Stomach (tissue), 9 donors: ENCODE measurements around the gene ZNF398. TPM values are rescaled to one million over a fixed set of nuclear protein-coding genes. Genes with fewer than 3 reads are reported as not detected.
A peak's percentile ranks its signal among the peaks of the same experiment; 100 is the strongest.

Source experiments
- DNase-seq, 2 donors: peaks; one replicate each; pipeline versions ENCODE4 v3.0.0 to v3.0.0-alpha.2; 2013 to 2019
- H3K27ac ChIP-seq, 5 donors: fragments of 200-600 bp in 4 of 5; sonication (generic) in 4 of 5; one replicate each; pipeline ENCODE4 v1.5.1; 2013 to 2019; ENCODE audit warnings: mild to moderate bottlenecking in 1 of 5, moderate library complexity in 1 of 5
- H3K27me3 ChIP-seq, 3 donors: fragments of 200-600 bp; sonication (generic); one replicate each; pipeline ENCODE4 v1.5.1; 2017 to 2019; ENCODE audit warnings: mixed run types in 1 of 3
- H3K36me3 ChIP-seq, 4 donors: fragments of 200-600 bp; sonication (generic); 1 replicate in 3 of 4; 2 replicates in 1 of 4; pipeline ENCODE4 v1.5.1; 2016 to 2019
- H3K4me1 ChIP-seq, 4 donors: fragments of 200-600 bp; sonication (generic); one replicate each; pipeline ENCODE4 v1.5.1; 2016 to 2019
- H3K4me3 ChIP-seq, 4 donors: fragments of 200-600 bp; sonication (generic) in 3 of 4; one replicate each; pipeline ENCODE4 v1.5.1; 2016 to 2019; ENCODE audit warnings: mild to moderate bottlenecking in 1 of 4
- H3K9me3 ChIP-seq, 4 donors: fragments of 200-600 bp; sonication (generic); one replicate each; pipeline ENCODE4 v1.5.1; 2016 to 2019
- CTCF ChIP-seq, 7 experiments: fragments of 450-650 bp in 4 of 7; fragments of 200-600 bp in 3 of 7; sonication (generic) in 3 of 7; IDR thresholded peaks; one replicate each; pipeline ENCODE4 v1.5.1; 2016 to 2019; ENCODE audit warnings: antibody characterized with exemption in 7 of 7, control low read depth in 2 of 7, mild to moderate bottlenecking in 1 of 7
- EP300 ChIP-seq: sonication (generic); formaldehyde crosslinking; IDR thresholded peaks from one replicate; pipeline ENCODE4 v1.6.1; 2017; ENCODE audit warnings: antibody characterized with exemption
- POLR2A ChIP-seq, 4 donors: fragments of 450-650 bp; IDR thresholded peaks; one replicate each; pipeline ENCODE4 v1.6.1; 2016; ENCODE audit warnings: antibody characterized with exemption in 4 of 4, control low read depth in 2 of 4, mild to moderate bottlenecking in 1 of 4, moderate library complexity in 1 of 4
- POLR2AphosphoS5 ChIP-seq, 3 donors: sonication (generic); formaldehyde crosslinking; IDR thresholded peaks; one replicate each; pipeline ENCODE4 v1.6.1; 2016; ENCODE audit warnings: antibody characterized with exemption in 3 of 3
- WGBS, 5 donors: extraction: QIAGEN DNeasy Blood & Tissue Kit in 3 of 5; methylation state at CpG; one replicate each; pipeline versions ENCODE4 v1.1.5 to v1.1.7; 2013 to 2018; 5-methylcytosine and 5-hydroxymethylcytosine counted together
- intact Hi-C: fragments of 100-400 bp; cut with DNase I; formaldehyde crosslinking; loops from one replicate; pipeline ENCODE4 v1.15.1; 2023; ENCODE audit warnings: low total_unique reads
- polyA plus RNA-seq, 3 donors: library from polyadenylated mRNA; stranded (reverse); fragments of 200-250 nt; gene quantifications; one replicate each; pipeline ENCODE4 v1.2.3, GENCODE V29; 2013
- total RNA-seq, 5 donors: library from RNA; depleted of rRNA; stranded (reverse); fragments of >200 nt; gene quantifications; one replicate each; pipeline versions ENCODE4 v1.1.0 to v1.2.3, GENCODE V29; 2014 to 2016
- donor health status: healthy with polysubstance abuse.
- donor health status: Bipolar disorder and iron deficiency.
- donor health status: healthy.

The ZNF398 gene
- total and polyA plus RNA-seq, 8 donors: 2.1 to 55.4 (median 12.5) TPM

GRCh38 chr7:149125863-149126661 lies 21.2 kb upstream of the ZNF398 start, which contains the start of gene ZNF425:
ZNF425 (minus strand) TSS chr7:149126324; CDS start chr7:149126213, 111 bp downstream.
- H3K27ac ChIP-seq: peak within 1 kb of the TSS; percentile 94 to 97 (median 94)
- no peak for TF ChIP-seq EP300
- peak; percentile 92 to 99 (median 96) for TF ChIP-seq POLR2AphosphoS5 (IDR thresholded peaks at IDR 0.05)
- TF ChIP-seq POLR2A (IDR thresholded peaks at IDR 0.05): peak in 2 of 4 donors; percentile 72 to 86
- TF ChIP-seq CTCF (IDR thresholded peaks at IDR 0.05): peak in 6 of 7 experiments; percentile 51 to 99 (median 96)
- H3K4me3 ChIP-seq: peak within 1 kb of the TSS; percentile 86 to 97 (median 93)
- H3K27me3 ChIP-seq: no peaks in the 10 kb centered on the region
- peaks cover 6 to 24% (median 17%) of the 10 kb centered on the region in 4 donors for H3K4me1 ChIP-seq
- peak; percentile 94 to 98 for DNase-seq
- WGBS, 5 donors: 0 to 1% (median 0%) methylated on average over 22 to 72 of the region's 72 CpGs
- intact Hi-C loops: no loop called here
- H3K36me3 ChIP-seq: peaks cover 0 to 17% (median 17%) of the 10 kb centered on the region in 4 donors
- H3K9me3 ChIP-seq: peaks cover 4 to 10% (median 6%) of the 10 kb centered on the region in 4 donors

GRCh38 chr7:149126662-149127266 lies 20.5 kb upstream of the ZNF398 start:
- Histone ChIP-seq H3K27ac (peak overlapping the region; percentile 94 to 97 (median 94)), H3K4me3 (peak overlapping the region; percentile 86 to 97 (median 93)), H3K27me3 (no peaks in the 10 kb centered on the region), H3K4me1 (peaks cover 6 to 24% (median 17%) of the 10 kb centered on the region in 4 donors), H3K36me3 (peaks cover 0 to 24% (median 22%) of the 10 kb centered on the region in 4 donors), H3K9me3 (peaks cover 4 to 12% (median 7%) of the 10 kb centered on the region in 4 donors)
- 0 to 1% (median 1%) methylated on average over 22 to 47 of the region's 48 CpGs for WGBS, 5 donors
- peak; percentile 46 to 82 for DNase-seq
- intact Hi-C loops: no loop called here
- TF ChIP-seq EP300 (no peak), POLR2A (IDR thresholded peaks at IDR 0.05) (no peak), CTCF (IDR thresholded peaks at IDR 0.05) (no peak), POLR2AphosphoS5 (IDR thresholded peaks at IDR 0.05) (no peak)

- TF ChIP-seq POLR2AphosphoS5 (IDR thresholded peaks at IDR 0.05): no peak
- no peak for TF ChIP-seq EP300
- no peak overlapping the region for H3K4me3 ChIP-seq
- H3K9me3 ChIP-seq: peaks cover 4 to 12% (median 7%) of the 10 kb centered on the region in 4 donors
- intact Hi-C loops: no loop called here
- no peak overlapping the region for H3K27ac ChIP-seq
- H3K27me3 ChIP-seq: no peaks in the 10 kb centered on the region
- peaks cover 0 to 38% (median 29%) of the 10 kb centered on the region in 4 donors for H3K36me3 ChIP-seq
- H3K4me1 ChIP-seq: peaks cover 1 to 9% (median 7%) of the 10 kb centered on the region in 4 donors
- 95 to 100% (median 96%) methylated on average over 5 of the region's 5 CpGs for WGBS, 5 donors
- no peak for DNase-seq
Measured at GRCh38 chr7:149130572-149131198, 16.6 kb upstream of the ZNF398 start.

- H3K4me1 ChIP-seq: peaks cover 0 to 2% (median 1%) of the 10 kb centered on the region in 4 donors
- H3K9me3 ChIP-seq: peaks cover 4 to 12% (median 7%) of the 10 kb centered on the region in 4 donors
- DNase-seq: no peak
- H3K27ac ChIP-seq: peak overlapping the region in 3 of 5 donors; percentile 8 to 48 (median 38)
- intact Hi-C loops: no loop called here
- no peak for TF ChIP-seq EP300
- TF ChIP-seq POLR2A (IDR thresholded peaks at IDR 0.05): no peak
- TF ChIP-seq CTCF (IDR thresholded peaks at IDR 0.05): no peak
- TF ChIP-seq POLR2AphosphoS5 (IDR thresholded peaks at IDR 0.05): no peak
- peaks cover 0 to 38% (median 29%) of the 10 kb centered on the region in 4 donors for H3K36me3 ChIP-seq
- no peak overlapping the region for H3K4me3 ChIP-seq
- no peaks in the 10 kb centered on the region for H3K27me3 ChIP-seq
- 49 to 76% (median 70%) methylated on average over 2 of the region's 2 CpGs for WGBS, 5 donors
Measured at GRCh38 chr7:149133028-149133710, 14.1 kb upstream of the ZNF398 start.
